T-helper 2 cell (primary cell): ENCODE data around the gene NPC1.
A peak's percentile ranks its signal among the peaks of the same experiment; 100 is the strongest.
"Not testable (repeated sequence)": the region's sequence is repeated elsewhere in the genome, so short reads cannot be mapped to it uniquely, and the experiment has no call there.

Experiments used
- DNase-seq, 5 experiments: peaks; one replicate each; pipeline versions ENCODE4 v3.0.0 to v3.0.0-alpha.2; 2012 to 2022
- total RNA-seq, 2 donors: gene quantifications; one replicate each; lab custom pipeline; 2026; lab: John Stamatoyannopoulos, UW

The NPC1 gene
- 48.9 to 57.3 reads per million in 2 donors for total RNA-seq

GRCh38 chr18:23586249-23587196 is at the start of gene NPC1:
NPC1 (minus strand) TSS chr18:23586506; CDS start chr18:23586343, 163 bp downstream.
- DNase-seq: peak; percentile 87 to 96 (median 90)

GRCh38 chr18:23636071-23636399 is 49.7 kb upstream of the NPC1 start:
- DNase-seq: no peak

GRCh38 chr18:23635283-23636070 is 49.2 kb upstream of the NPC1 start:
- DNase-seq: no peak

GRCh38 chr18:23634692-23635091 is 48.4 kb upstream of the NPC1 start:
- DNase-seq: no peak

GRCh38 chr18:23632615-23633014 is 46.3 kb upstream of the NPC1 start:
- DNase-seq: no peak

GRCh38 chr18:23631746-23632145 is 45.4 kb upstream of the NPC1 start:
- DNase-seq: no peak

GRCh38 chr18:23631312-23631711 is 45.0 kb upstream of the NPC1 start:
- DNase-seq: no peak

GRCh38 chr18:23629444-23629946 is 43.2 kb upstream of the NPC1 start:
- DNase-seq: peak in 1 of 5 experiments; percentile 9

GRCh38 chr18:23627970-23628369 is 41.7 kb upstream of the NPC1 start:
- no peak for DNase-seq

- no peak for DNase-seq
Observed at GRCh38 chr18:23627321-23627720, 41.0 kb upstream of the NPC1 start.

GRCh38 chr18:23626451-23627279 is 40.4 kb upstream of the NPC1 start:
- peak in 1 of 5 experiments; percentile 10 for DNase-seq

GRCh38 chr18:23623040-23623439 is 36.7 kb upstream of the NPC1 start:
- no peak for DNase-seq

GRCh38 chr18:23619388-23619881 is 33.1 kb upstream of the NPC1 start:
- peak in 1 of 5 experiments; percentile 13 for DNase-seq

GRCh38 chr18:23618862-23619387 is 32.6 kb upstream of the NPC1 start:
- peak in 1 of 5 experiments; percentile 5 for DNase-seq

- DNase-seq: no peak
Observed at GRCh38 chr18:23617412-23618014, 31.2 kb upstream of the NPC1 start.

GRCh38 chr18:23616258-23616657 is 30.0 kb upstream of the NPC1 start:
- DNase-seq: no peak

- DNase-seq: no peak
Observed at GRCh38 chr18:23614891-23615290, 28.6 kb upstream of the NPC1 start.

GRCh38 chr18:23614413-23614812 is 28.1 kb upstream of the NPC1 start:
- no peak for DNase-seq

- DNase-seq: not testable (repeated sequence)
Observed at GRCh38 chr18:23613091-23613475, 26.8 kb upstream of the NPC1 start.

- no peak for DNase-seq
Observed at GRCh38 chr18:23612434-23613090, 26.3 kb upstream of the NPC1 start.
